Measurements from ENCODE around the gene LHPP.

The LHPP gene

DNA sequence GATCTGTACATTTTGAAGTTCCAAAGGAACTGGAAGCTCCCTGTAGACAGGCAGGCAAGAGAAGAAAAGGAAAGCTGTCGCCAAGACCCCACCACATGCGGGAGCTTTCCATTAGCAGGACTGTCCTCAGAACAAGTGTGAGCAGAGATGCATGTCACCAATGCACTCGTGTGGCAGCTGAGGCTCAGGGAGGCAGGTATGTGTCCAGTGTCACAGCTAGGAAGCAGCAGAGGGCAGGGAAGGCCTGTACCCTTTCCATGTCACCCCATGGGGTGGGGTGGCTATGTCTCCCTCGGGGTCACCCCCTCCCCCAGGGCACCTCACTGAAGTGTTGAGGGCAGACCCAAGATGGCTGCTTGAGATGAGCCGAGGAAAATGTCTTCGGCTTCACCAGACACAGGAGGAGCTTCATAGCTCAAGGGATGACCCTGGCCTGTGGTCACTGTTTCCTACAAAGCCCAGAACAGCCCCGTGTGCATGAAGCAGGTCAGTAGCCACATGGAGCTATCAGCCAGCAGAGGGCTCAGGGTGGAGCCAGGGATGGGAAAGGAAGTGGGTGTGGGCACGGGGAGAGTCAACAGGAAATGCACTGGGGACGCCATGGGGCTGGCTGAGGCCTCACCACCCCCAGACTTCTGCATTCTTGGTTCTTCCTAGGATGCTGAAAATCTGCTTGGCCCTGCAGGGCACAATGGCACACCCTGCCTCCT lies 186.0 kb downstream of the LHPP start:
- Histone ChIP-seq H3K36me3 (ENCODE audit: control insufficient read depth, insufficient read depth, low read length) (no peaks in the 10 kb centered on the region; the same call in 1 of the 2 replicates), H3K4me3 (replicated peaks; ENCODE audit: low read depth, low read length) (no peak overlapping the region), H3K27me3 (replicated peaks; ENCODE audit: control insufficient read depth, insufficient read depth, low read length) (no peaks in the 10 kb centered on the region)
- TF ChIP-seq, protein P1, sequence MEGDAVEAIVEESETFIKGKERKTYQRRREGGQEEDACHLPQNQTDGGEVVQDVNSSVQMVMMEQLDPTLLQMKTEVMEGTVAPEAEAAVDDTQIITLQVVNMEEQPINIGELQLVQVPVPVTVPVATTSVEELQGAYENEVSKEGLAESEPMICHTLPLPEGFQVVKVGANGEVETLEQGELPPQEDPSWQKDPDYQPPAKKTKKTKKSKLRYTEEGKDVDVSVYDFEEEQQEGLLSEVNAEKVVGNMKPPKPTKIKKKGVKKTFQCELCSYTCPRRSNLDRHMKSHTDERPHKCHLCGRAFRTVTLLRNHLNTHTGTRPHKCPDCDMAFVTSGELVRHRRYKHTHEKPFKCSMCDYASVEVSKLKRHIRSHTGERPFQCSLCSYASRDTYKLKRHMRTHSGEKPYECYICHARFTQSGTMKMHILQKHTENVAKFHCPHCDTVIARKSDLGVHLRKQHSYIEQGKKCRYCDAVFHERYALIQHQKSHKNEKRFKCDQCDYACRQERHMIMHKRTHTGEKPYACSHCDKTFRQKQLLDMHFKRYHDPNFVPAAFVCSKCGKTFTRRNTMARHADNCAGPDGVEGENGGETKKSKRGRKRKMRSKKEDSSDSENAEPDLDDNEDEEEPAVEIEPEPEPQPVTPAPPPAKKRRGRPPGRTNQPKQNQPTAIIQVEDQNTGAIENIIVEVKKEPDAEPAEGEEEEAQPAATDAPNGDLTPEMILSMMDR (IDR thresholded peaks at IDR 0.05; ENCODE audit: insufficient read depth, low read length, poor library complexity, severe bottlenecking): peak; percentile 51
- DNase-seq (ENCODE audit: extremely low read depth, insufficient read length): peak; percentile 61

DNA sequence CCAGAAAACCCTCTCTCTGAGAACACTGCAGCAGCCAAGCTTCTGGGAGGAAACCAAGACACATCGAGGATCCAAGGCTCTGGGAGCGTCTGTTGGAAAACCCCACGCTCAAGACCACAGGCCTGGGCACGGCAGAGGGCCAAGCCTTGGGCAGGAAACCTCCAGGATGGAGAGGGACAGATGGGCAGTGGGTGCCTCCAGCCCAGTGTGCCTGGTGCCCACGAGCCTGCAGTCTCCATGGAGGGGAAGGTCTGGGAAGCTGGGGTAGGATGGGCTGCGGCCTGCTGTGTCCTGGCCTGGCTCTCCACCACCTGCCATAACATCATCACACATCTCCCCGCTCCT lies 186.5 kb downstream of the LHPP start:
- H3K27me3 ChIP-seq (replicated peaks; ENCODE audit: control insufficient read depth, insufficient read depth, low read length): no peaks in the 10 kb centered on the region
- DNase-seq (ENCODE audit: extremely low read depth, insufficient read length): no peak
- TF ChIP-seq, protein P1 (IDR thresholded peaks at IDR 0.05; ENCODE audit: insufficient read depth, low read length, poor library complexity, severe bottlenecking): no peak
- no peaks in the 10 kb centered on the region; the same call in 1 of the 2 replicates for H3K36me3 ChIP-seq (ENCODE audit: control insufficient read depth, insufficient read depth, low read length)
- no peak overlapping the region for H3K4me3 ChIP-seq (replicated peaks; ENCODE audit: low read depth, low read length)

DNA sequence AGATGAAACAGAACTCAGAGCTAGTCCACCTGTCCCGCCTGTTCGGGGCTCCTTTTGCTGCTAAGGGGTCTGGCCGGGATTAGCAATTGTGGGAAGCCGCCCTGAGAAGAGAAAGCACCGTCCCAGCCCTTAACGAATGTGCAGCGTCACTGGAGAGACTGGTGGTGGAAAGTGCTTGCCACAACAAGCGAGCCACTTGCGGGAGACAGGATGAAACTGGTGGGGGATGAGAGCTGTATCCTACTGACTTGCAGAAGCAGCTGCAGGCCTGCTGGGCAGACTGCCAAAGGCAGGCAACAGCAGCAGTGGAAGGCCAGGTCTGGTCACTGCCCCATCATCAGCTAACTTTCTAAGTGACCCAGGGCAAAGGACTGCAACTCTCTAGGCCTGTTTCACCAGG lies 187.1 kb downstream of the LHPP start:
- Histone ChIP-seq H3K36me3 (ENCODE audit: control insufficient read depth, insufficient read depth, low read length) (no peaks in the 10 kb centered on the region; the same call in 1 of the 2 replicates), H3K27me3 (replicated peaks; ENCODE audit: control insufficient read depth, insufficient read depth, low read length) (no peaks in the 10 kb centered on the region), H3K4me3 (replicated peaks; ENCODE audit: low read depth, low read length) (no peak overlapping the region)
- TF ChIP-seq, protein P1 (IDR thresholded peaks at IDR 0.05; ENCODE audit: insufficient read depth, low read length, poor library complexity, severe bottlenecking): no peak
- no peak for DNase-seq (ENCODE audit: extremely low read depth, insufficient read length)

DNA sequence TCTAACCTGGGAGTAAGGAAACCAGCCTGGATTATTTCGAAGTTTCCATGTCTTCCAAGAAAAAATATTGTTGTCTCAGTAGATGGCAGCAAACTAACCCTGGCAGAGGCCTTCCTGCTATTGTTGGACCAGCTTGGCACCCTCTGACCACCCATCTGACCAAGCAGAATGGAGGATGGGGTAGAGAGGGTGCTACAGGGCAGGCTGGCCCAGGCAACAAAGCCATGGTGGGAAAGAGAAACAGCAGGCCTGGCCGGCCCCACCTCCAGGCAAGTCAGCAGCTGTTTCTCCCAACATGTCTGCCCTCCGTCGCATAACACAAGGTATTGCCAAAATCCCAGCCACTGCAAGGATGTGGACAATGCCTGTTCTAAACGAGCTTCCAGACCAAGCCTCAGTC lies 187.6 kb downstream of the LHPP start:
- DNase-seq (ENCODE audit: extremely low read depth, insufficient read length): no peak

DNA sequence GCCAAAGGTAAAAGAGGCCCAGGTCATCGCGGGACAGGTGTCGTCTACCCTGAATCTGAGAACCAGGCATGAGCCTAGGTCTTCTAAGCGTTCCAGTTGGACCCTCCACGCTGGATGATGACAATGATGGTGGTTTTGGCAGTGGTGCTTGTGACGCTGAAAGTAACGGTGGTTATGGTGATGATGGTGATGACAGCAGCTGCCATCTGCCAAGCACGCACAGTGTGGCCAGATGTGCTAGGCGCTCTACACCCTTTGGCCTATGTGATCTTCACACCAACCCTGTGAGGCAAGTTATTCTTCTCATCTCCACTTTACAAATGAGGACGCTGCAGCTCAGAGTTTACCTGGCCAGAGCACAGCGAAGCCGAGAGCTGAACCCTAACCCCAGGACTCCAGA lies 188.6 kb downstream of the LHPP start:
- no peak overlapping the region for H3K4me3 ChIP-seq (replicated peaks; ENCODE audit: low read depth, low read length)
- H3K36me3 ChIP-seq (ENCODE audit: control insufficient read depth, insufficient read depth, low read length): no peaks in the 10 kb centered on the region; the same call in none of the 2 replicates
- TF ChIP-seq, protein P1 (IDR thresholded peaks at IDR 0.05; ENCODE audit: insufficient read depth, low read length, poor library complexity, severe bottlenecking): no peak
- H3K27me3 ChIP-seq (replicated peaks; ENCODE audit: control insufficient read depth, insufficient read depth, low read length): no peaks in the 10 kb centered on the region
- DNase-seq (ENCODE audit: extremely low read depth, insufficient read length): no peak

More for the DNA sequence above, 187.6 kb downstream of the LHPP start:
- TF ChIP-seq, protein P1 (IDR thresholded peaks at IDR 0.05; ENCODE audit: insufficient read depth, low read length, poor library complexity, severe bottlenecking): no peak
- H3K4me3 ChIP-seq (replicated peaks; ENCODE audit: low read depth, low read length): no peak overlapping the region
- H3K36me3 ChIP-seq (ENCODE audit: control insufficient read depth, insufficient read depth, low read length): no peaks in the 10 kb centered on the region; the same call in 1 of the 2 replicates
- no peaks in the 10 kb centered on the region for H3K27me3 ChIP-seq (replicated peaks; ENCODE audit: control insufficient read depth, insufficient read depth, low read length)
